SIG-M5 treated with dmso at 0.1 percent for 504 hours (cell line): ENCODE data around the gene MTCL3.
"Not testable (repeated sequence)": the region's sequence is repeated elsewhere in the genome, so short reads cannot be mapped to it uniquely, and the experiment has no call there.

Experiments
- DNase-seq: peaks from one replicate; lab custom pipeline; 2025; ENCODE audit not compliant: unreplicated experiment; lab: John Stamatoyannopoulos, UW

MTCL3 gene

DNA sequence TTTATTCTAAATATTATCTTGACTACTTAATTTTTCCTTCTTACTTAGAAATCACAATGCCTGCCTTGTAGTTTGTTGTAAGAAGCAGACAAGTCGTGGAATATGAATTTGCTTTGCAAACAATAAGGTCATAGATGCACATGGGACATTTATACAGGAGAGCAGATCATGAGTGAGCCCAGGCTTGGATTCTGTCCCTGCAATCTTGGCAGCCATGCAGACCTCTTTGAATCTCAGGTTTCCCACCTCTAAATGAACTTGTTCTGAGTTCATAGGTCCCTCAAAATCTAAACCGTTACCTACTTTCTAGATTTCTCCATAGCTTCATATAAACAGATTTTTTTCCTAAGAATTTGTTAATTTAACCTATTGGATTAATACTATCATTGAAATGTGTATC lies 79.4 kb downstream of the MTCL3 start:
- DNase-seq: no peak

DNA sequence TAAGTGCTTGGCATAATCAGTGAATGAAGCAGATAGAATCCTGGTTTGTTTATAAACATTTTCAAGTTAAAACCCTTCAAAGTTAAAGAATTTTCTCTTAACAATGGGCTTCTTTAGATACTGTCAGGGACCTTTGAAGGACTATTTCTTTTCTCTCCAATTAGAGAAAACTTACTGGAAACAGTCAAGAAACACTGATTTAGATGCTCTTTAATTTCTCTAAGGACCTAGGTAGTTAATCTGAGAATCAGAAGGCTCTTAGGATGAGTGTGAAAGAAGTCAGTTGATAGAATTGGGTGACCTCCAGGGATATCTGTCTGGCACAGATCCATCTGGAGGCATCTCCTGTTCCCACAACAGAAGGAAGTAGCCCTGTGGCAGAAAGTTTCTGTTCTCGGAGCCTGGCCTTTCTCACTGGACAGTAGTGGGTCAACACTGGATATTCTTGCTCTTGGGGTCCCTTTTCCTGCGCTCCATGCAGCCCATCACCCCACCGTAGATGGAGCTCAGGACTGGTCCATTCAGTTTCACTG lies 82.5 kb downstream of the MTCL3 start:
- no peak for DNase-seq

DNA sequence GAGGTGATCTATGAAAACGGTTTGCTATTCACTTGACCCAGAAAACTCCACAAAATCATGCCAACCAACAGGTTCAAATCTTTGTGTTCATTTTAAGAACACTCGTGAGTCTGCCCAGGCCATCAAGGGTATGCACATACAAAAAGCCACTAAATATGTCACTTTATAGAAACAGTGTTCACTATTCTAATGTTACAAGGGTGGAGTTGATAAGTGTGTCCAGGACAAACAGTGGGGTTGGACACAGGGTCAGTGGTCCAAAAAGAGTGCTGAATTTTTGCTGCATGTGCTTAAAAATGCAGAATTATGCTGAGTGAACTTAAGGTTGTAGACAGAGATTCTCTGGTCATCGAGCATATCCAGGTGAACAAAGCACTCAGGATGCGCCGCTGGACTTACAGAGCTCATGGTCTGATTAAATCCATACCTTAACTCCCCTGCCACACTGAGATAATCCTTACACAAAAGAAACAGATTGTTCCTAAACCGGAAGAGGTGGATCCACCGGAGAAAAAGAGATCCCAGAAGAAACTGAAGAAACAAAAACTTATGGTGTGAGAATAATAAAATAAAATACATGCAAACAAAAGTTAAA lies 83.4 kb downstream of the MTCL3 start:
- DNase-seq: no peak

- no peak for DNase-seq
Measured at GRCh38 chr6:127434651-127435050, 84.5 kb downstream of the MTCL3 start.

DNA sequence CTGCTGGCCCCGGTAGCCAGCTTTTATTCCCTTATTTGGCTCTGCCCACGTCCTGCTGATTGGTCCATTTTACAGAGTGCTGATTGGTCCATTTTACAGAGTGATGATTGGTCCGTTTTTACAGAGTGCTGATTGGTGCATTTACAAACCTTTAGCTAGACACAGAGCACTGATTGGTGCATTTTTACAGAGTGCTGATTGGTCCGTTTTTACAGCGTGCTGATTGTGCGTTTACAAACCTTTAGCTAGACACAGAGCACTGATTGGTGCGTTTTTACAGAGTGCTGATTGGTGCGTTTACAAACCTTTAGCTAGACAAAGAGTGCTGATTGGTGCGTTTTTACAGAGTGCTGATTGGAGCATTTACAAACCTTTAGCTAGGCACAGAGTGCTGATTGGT lies 90.6 kb downstream of the MTCL3 start:
- not testable (repeated sequence) for DNase-seq

- DNase-seq: peak; percentile 38
Measured at GRCh38 chr6:127423921-127424320, 95.2 kb downstream of the MTCL3 start.
